HS-27A (cell line): Measurements from ENCODE around the gene KLHL2.

Source experiments
- DNase-seq: peaks from one replicate; pipeline ENCODE4 v3.0.0-alpha.2; 2012; ENCODE audit warnings: low read depth, missing footprints

KLHL2 gene

GRCh38 chr4:165288639-165289422 is 81.5 kb downstream of the KLHL2 start:
- peak; percentile 1 for DNase-seq

- DNase-seq: no peak
Measured at GRCh38 chr4:165289423-165289785, 82.0 kb downstream of the KLHL2 start.

- DNase-seq: no peak
Measured at GRCh38 chr4:165293061-165293460, 85.7 kb downstream of the KLHL2 start.

GRCh38 chr4:165293927-165294649 is 86.7 kb downstream of the KLHL2 start:
- DNase-seq: no peak

- no peak for DNase-seq
Measured at GRCh38 chr4:165294907-165295306, 87.5 kb downstream of the KLHL2 start.

GRCh38 chr4:165297626-165298025 is 90.3 kb downstream of the KLHL2 start:
- no peak for DNase-seq

- no peak for DNase-seq
Measured at GRCh38 chr4:165299399-165300060, 92.2 kb downstream of the KLHL2 start.

- no peak for DNase-seq
Measured at GRCh38 chr4:165301833-165302232, 94.5 kb downstream of the KLHL2 start.

- no peak for DNase-seq
Measured at GRCh38 chr4:165302658-165303057, 95.3 kb downstream of the KLHL2 start.

GRCh38 chr4:165308166-165308565 is 100.8 kb downstream of the KLHL2 start:
- DNase-seq: no peak

GRCh38 chr4:165308606-165309005 is 101.2 kb downstream of the KLHL2 start:
- no peak for DNase-seq

GRCh38 chr4:165309456-165309855 is 102.1 kb downstream of the KLHL2 start:
- DNase-seq: no peak

- no peak for DNase-seq
Measured at GRCh38 chr4:165312506-165312905, 105.1 kb downstream of the KLHL2 start.

GRCh38 chr4:165319030-165319429 is 111.7 kb downstream of the KLHL2 start:
- DNase-seq: no peak

- DNase-seq: no peak
Measured at GRCh38 chr4:165319509-165319908, 112.1 kb downstream of the KLHL2 start.

- no peak for DNase-seq
Measured at GRCh38 chr4:165324236-165324917, 117.0 kb downstream of the KLHL2 start.

- no peak for DNase-seq
Measured at GRCh38 chr4:165324918-165325304, 117.5 kb downstream of the KLHL2 start.

GRCh38 chr4:165325732-165326512 is 118.6 kb downstream of the KLHL2 start:
- peak; percentile 66 for DNase-seq

- DNase-seq: no peak
Measured at GRCh38 chr4:165326831-165327210, 119.5 kb downstream of the KLHL2 start.

- DNase-seq: peak; percentile 85
Measured at GRCh38 chr4:165327211-165328100, 120.1 kb downstream of the KLHL2 start, which contains the start of gene MSMO1. TSS of gene MSMO1 (plus strand) at chr4:165327669. CDS start at chr4:165333371, 5,702 bp downstream.

- DNase-seq: no peak
Measured at GRCh38 chr4:165328101-165328425, 120.7 kb downstream of the KLHL2 start.
